Measurements from ENCODE around the gene MBD6. TPM values are rescaled to one million over a fixed set of nuclear protein-coding genes. Genes with fewer than 3 reads are reported as not detected.

The MBD6 gene
- 7.4 and 10.6 TPM in 2 replicates for total RNA-seq

DNA sequence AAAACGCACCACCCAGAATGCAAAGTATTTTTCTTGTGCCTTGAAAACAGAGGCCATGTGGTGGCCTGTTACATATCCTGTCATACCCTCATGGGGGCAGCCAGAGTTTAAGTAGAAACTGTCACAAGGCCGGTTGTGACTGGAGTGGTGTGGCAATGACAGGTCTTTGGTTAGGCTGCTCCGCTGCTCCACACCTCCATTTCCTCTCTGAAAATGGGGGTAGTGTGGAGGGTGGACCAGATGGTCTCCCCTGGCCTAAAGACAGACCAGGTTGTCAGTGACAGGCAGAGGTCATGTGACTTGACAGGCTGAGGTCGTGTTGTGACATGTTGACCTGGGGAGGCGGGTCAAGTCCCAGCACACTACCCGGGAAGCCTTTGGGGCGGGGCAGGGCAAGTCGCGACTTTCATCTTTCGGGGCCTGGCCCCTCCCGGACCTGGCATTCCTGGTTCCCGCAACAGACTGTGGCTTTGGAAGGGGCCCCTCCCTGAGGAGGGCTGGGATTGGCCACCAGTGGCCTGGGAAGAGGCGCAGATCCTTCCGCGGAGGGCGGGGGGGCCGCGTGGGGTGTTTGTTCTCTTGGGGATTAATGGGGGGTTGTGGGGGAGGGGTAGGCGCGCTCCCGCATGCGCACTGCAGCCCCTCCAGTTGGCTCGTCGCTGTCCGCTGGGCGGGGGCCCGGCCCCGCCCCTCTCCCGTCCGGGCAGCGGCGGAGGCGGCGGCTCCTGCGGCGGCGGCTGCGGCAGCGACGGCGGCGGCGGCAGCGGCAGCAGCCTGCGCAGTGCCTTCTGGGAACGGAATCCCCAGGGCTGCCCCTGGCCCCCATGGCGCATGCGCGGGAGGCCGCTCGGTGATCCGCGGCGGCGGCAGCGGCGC lies at the start of gene MBD6:
MBD6 (plus strand) TSS at position 814 of the 876 bp plus-strand sequence. CDS start 1,480 bp downstream, outside the sequence.

DNA sequence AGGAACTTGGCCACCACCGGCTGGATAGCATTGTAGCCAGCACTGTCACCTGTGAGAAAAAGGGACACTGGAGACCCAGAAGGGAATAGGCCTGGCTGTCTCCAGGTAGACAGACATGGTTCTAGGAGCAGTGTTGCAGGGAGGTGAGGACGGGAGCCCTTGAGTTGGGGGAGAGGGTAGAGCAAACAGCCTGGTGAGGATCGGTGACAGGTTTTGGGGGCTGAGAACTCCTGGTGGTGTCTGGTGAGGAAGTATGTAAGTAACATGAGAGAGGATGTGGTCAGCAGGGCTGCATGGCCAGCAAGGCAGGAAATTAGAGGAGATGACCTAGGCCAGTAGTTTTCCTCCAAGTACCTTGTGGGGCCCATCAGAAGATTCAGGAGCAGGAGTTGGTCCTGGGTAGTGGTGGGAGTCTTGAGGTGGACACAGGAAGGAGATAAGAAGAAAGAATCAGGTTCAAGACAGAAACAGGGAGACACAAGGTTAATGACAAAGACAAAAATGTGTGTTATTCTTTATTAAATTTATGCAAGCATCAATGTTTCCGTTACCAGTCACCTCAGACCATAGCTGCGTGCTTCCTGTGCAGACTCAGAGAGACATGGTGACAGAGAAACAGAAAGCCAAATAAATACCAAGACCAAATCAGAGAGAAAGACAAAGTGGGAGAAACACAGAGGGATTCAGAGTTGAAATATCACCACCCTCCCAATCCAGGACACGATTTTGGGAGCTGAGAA lies 43.1 kb upstream of the MBD6 start, which contains the start of gene ARHGAP9:
ARHGAP9 (minus strand) TSS at position 491 of the 740 bp plus-strand sequence; CDS start at position 31, 460 bp downstream.

DNA sequence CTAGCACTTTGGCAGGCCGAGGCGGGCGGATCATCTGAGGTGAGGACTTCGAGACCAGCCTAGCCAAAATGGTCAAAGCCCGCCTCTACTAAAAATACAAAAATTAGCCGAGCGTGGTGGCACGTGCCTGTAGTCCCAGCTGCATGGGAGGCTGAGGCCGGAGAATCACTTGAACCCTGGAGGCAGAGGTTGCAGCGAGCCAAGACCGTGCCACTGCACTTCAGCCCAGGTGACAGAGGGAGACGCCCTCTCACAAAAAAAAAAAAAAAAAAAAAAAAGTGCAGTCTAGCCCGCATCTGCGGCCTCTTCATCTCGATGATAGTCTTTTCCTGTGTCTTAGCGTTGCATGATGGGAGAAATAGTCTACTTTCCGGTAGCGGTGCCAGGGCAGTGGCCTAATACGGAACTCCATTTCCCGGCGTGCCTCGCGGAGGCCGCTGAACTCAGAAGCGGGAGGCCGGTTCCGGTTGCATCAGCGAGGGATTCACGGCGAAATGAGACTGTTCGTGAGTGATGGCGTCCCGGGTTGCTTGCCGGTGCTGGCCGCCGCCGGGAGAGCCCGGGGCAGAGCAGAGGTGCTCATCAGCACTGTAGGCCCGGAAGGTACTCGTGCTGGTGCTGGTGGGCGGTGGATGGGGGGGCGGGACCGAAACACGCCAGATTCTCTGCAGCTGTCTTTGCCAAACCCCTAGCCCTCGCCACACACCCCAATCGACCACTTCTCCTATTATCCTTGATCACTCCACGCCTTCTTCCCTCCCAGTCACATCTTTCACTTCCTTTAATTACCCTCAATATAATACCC lies 34.8 kb upstream of the MBD6 start, which contains the start of gene MARS1:
MARS1 (plus strand) TSS at position 472 of the 805 bp plus-strand sequence; CDS start at position 495, 23 bp downstream.

DNA sequence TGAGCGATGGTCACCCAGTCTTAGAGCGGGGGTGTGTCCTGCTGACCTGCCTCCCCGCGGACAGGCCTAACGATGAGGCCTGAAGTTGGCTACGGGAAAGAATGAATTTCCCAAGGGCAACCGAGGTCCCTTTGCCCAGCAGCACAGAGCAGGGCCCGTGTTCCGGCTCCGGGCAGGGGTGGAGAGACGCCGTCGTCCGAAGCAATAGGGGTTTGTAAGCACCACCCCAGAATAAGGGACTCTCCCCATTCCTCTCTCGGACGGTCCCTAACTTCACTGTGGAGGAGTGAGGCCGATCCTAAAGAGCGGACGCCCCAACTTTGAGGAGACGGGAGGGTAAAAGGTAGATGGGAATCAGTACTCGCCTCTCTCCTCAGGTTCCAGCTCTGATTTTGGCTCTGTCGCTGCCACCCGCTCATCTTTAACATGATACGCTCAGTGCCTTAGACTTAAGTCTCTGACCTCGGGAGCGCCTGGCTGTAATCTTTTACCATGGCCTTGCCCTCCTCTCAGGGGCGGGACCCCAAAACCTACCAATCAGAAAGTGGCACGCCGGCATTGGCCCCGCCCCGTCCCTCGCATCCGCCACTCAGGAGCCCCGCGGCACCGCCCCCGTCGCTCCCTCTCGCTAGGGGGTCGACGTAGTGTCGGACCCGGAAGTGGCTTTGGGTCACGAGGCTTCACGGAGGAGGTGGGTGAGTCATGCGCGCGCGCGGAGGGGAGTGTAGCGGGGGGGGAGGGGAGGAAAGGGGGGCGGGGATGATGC lies 2.4 kb upstream of the MBD6 start, which contains the start of gene DDIT3:
DDIT3 (minus strand) TSS at position 462 of the 766 bp plus-strand sequence. CDS start 3,108 bp downstream, outside the sequence.

GRCh38 chr12:57546438-57547287 lies 24.0 kb downstream of the MBD6 start, which contains the start of gene DCTN2:
Gene DCTN2 (minus strand): TSS chr12:57547192. CDS start chr12:57547063, 129 bp downstream.

DNA sequence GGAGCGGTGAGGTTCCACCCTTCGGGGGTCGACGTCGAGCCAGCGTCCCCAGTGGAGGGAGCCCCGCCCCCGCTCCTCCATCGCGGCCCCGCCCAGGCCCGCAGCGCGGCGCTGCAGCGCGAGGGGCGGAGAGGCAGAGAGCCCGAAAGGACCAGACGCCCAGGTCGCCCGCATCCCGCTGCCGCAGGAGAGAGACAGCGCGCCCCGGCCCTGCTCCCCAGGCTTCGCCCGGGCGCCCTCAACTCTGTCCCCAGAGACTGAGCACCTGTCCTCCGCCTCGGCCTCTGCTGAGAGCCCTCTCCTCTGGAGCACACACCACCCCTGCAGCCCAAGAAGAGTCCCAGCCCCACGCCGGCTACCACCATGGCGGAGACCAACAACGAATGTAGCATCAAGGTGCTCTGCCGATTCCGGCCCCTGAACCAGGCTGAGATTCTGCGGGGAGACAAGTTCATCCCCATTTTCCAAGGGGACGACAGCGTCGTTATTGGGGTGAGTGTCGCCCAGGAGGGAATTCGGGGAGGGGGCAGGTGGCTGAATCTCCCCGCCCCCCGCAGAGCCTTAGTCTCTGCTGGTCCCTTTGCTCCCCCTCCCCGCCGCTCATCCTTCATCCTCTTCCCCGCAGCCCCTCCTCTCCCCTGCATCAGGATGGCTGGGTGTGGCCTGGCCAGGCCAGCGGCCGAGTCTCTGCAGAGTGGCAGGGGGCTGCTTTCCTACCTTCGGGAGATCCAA lies 27.5 kb downstream of the MBD6 start, which contains the start of gene KIF5A:
KIF5A (plus strand) TSS at position 136 of the 732 bp plus-strand sequence; CDS start at position 364, 228 bp downstream.

Other genes with a start within 250 kb of the MBD6 start
- gene R3HDM2, start 91.8 kb upstream of the MBD6 start, total RNA-seq, result 15.7 and 23.7 TPM in 2 replicates
- not detected in 2 replicates for gene INHBC, start 88.0 kb upstream of the MBD6 start, total RNA-seq
- 2.6 and 3.8 TPM in 2 replicates for gene INHBE, start 67.5 kb upstream of the MBD6 start, total RNA-seq
- 1.2 and 1.6 TPM in 2 replicates for gene GLI1, start 63.0 kb upstream of the MBD6 start, total RNA-seq
- gene ARHGAP9, start 43.0 kb upstream of the MBD6 start, total RNA-seq, result not detected in 2 replicates
- 113 and 126 TPM in 2 replicates for gene MARS1, start 34.8 kb upstream of the MBD6 start, total RNA-seq
- gene DDIT3, start 2.3 kb upstream of the MBD6 start, total RNA-seq, result 57.2 and 89.6 TPM in 2 replicates
- gene DCTN2, start 24.4 kb downstream of the MBD6 start, total RNA-seq, result 139 and 156 TPM in 2 replicates
- gene KIF5A, start 27.2 kb downstream of the MBD6 start, total RNA-seq, result 0.44 and 0.66 TPM in 2 replicates
- 17.0 and 20.2 TPM in 2 replicates for gene PIP4K2C, start 68.4 kb downstream of the MBD6 start, total RNA-seq
- 16.9 and 25.0 TPM in 2 replicates for gene DTX3, start 82.0 kb downstream of the MBD6 start, total RNA-seq
- gene ARHGEF25, start 88.6 kb downstream of the MBD6 start, total RNA-seq, result 24.4 and 51.1 TPM in 2 replicates
- 0.58 and 1.3 TPM in 2 replicates for gene B4GALNT1, start 110.4 kb downstream of the MBD6 start, total RNA-seq
- gene OS9, start 171.3 kb downstream of the MBD6 start, total RNA-seq, result 283 and 289 TPM in 2 replicates
- 0.15 and 0.50 TPM in 2 replicates for gene AGAP2, start 215.9 kb downstream of the MBD6 start, total RNA-seq
- 66.8 and 85.3 TPM in 2 replicates for gene TSPAN31, start 222.2 kb downstream of the MBD6 start, total RNA-seq
- 281 and 285 TPM in 2 replicates for gene CDK4, start 229.5 kb downstream of the MBD6 start, total RNA-seq
- gene MARCHF9, start 232.3 kb downstream of the MBD6 start, total RNA-seq, result 2.9 and 5.1 TPM in 2 replicates
- gene CYP27B1, start 244.3 kb downstream of the MBD6 start, total RNA-seq, result 0.15 and 0.33 TPM in 2 replicates
- gene METTL1, start 249.3 kb downstream of the MBD6 start, total RNA-seq, result 3.6 and 6.3 TPM in 2 replicates
- 9.3 and 10.3 TPM in 2 replicates for gene EEF1AKMT3, start 249.8 kb downstream of the MBD6 start, total RNA-seq

Data from smooth muscle cell of trachea (primary cell).